Heart right ventricle (tissue), 16 donors: Measurements from ENCODE around the gene TNFRSF4. TPM values are rescaled to one million over a fixed set of nuclear protein-coding genes. Genes with fewer than 3 reads are reported as not detected.
A peak's percentile ranks its signal among the peaks of the same experiment; 100 is the strongest.

Experiments
- ATAC-seq, 8 donors: fragments of 200-7000 bp; cut with Tn5 transposase; one replicate each; pipeline ENCODE4 v1.9.1; 2020; ENCODE audit warnings: mild to moderate bottlenecking in 8 of 8, moderate library complexity in 8 of 8, moderate number of reproducible peaks in 1 of 8
- DNase-seq, 2 donors: peaks; one replicate each; pipeline ENCODE4 v3.0.0-alpha.2; 2020
- H3K27ac ChIP-seq, 10 donors: fragments of 200-600 bp; sonication (generic) in 2 of 10; one replicate each; pipeline versions ENCODE4 v1.5.0 to v1.8.0; 2020 to 2022; ENCODE audit warnings: mild to moderate bottlenecking in 3 of 10
- H3K27me3 ChIP-seq, 7 donors: fragments of 200-600 bp; one replicate each; pipeline ENCODE4 v1.8.0; 2021 to 2022; ENCODE audit warnings: mild to moderate bottlenecking in 2 of 7
- H3K36me3 ChIP-seq, 9 donors: fragments of 200-600 bp; sonication (generic) in 1 of 9; one replicate each; pipeline versions ENCODE4 v1.5.0 to v1.8.0; 2020 to 2022; ENCODE audit warnings: mild to moderate bottlenecking in 2 of 9
- H3K4me1 ChIP-seq, 9 donors: fragments of 200-600 bp; sonication (generic) in 1 of 9; one replicate each; pipeline versions ENCODE4 v1.5.0 to v1.8.0; 2020 to 2022; ENCODE audit warnings: mild to moderate bottlenecking in 4 of 9
- H3K4me3 ChIP-seq, 10 donors: fragments of 200-600 bp; sonication (generic) in 2 of 10; one replicate each; pipeline versions ENCODE4 v1.5.0 to v1.8.0; 2020 to 2022; ENCODE audit warnings: mild to moderate bottlenecking in 7 of 10, moderate library complexity in 2 of 10
- H3K9me3 ChIP-seq, 11 donors: fragments of 200-600 bp in 10 of 11; sonication (generic) in 2 of 11; one replicate each; pipeline versions ENCODE4 v1.5.0 to v1.8.0; 2013 to 2022; ENCODE audit warnings: mild to moderate bottlenecking in 2 of 11, control low read depth in 1 of 11, moderate library complexity in 1 of 11
- CTCF ChIP-seq, 9 donors: fragments of 200-600 bp; sonication (generic) in 2 of 9; IDR thresholded peaks; one replicate each; pipeline versions ENCODE4 v1.5.0 to v1.8.0; 2021 to 2022; ENCODE audit warnings: antibody characterized with exemption in 9 of 9, mild to moderate bottlenecking in 5 of 9, moderate library complexity in 1 of 9
- WGBS, 2 donors: extraction: QIAGEN DNeasy Blood & Tissue Kit; methylation state at CpG; one replicate each; pipeline ENCODE4 v1.1.7; 2013; ENCODE audit warnings: inconsistent platforms in 1 of 2; 5-methylcytosine and 5-hydroxymethylcytosine counted together
- intact Hi-C, 10 donors: fragments of 100-400 bp; cut with DNase I; formaldehyde crosslinking; loops; one replicate each; pipeline versions ENCODE4 v1.11.1 to v1.14.2; 2022
- polyA plus RNA-seq, 2 donors: library from polyadenylated mRNA; stranded (reverse); fragments of 200-250 nt; gene quantifications; one replicate each; pipeline ENCODE4 v1.2.3, GENCODE V29; 2013
- total RNA-seq, 10 donors: library from RNA; stranded (reverse); fragmentation: NEBNext Ultra II Directional in 3 of 10; extraction: Animal tissue kit (Norgen Biotek cat#: 25700) in 3 of 10; gene quantifications; one replicate each; pipeline versions ENCODE4 v1.2.1 to v1.2.4, GENCODE V29; 2021 to 2023
- donor health status: Arrhythmogenic right ventricular cardiomyopathy.
- donor health status: ischemic (EF 13 %, LVEDD 7.1; RV severe dilation, severe dysfunction).
- donor health status: healthy with polysubstance abuse.
- donor health status: DM: no; HTN: yes; CAD: no.
- donor health status: DM: no; HTN: no; CAD: no.
- donor health status: ischemic (EF 25% LVEDD 6.9; RV normal size, moderate dysfunction).
- donor health status: ischemic (EF 25% LVEDD 5.7; RV mildly dilated, moderate dysfunction).
- donor health status: healthy.
- donor health status: DM: yes; HTN: yes; CAD: no.
- donor health status: Ischemic cardiomyopathy.
- donor health status: ischemic (EF 35%, LVEDD 5.7; RV mildly dilated, moderate dysfunction).
- donor health status: nonischemic (EF 11% LVEDD 7.7; RV severe dilation, severe dysfunction).
- donor health status: DM: yes; HTN: yes; CAD: no.
- donor health status: PGD.
- donor health status: ischemic (EF 29% LVEDD 5.4; RV normal size, mild dysfunction).
- donor health status: nonischemic (EF 23%, LVEDD 6.1; RV moderate dilation, normal function).

Gene TNFRSF4
- total and polyA plus RNA-seq, 12 donors = 0.52 to 24.8 (median 5.0) TPM

GRCh38 chr1:1259951-1260600 lies 46.1 kb upstream of the TNFRSF4 start:
- DNase-seq (peak; percentile 48 to 58), ATAC-seq (peak in 7 of 8 donors; percentile 31 to 75 (median 53))
- intact Hi-C loops = no loop called here
- Histone ChIP-seq H3K4me3 (no peak overlapping the region), H3K27me3 (no peaks in the 10 kb centered on the region), H3K4me1 (peaks cover 0 to 35% (median 22%) of the 10 kb centered on the region in 9 donors), H3K36me3 (peaks cover 4 to 88% (median 37%) of the 10 kb centered on the region in 9 donors), H3K27ac (peak overlapping the region in 3 of 10 donors; percentile 24 to 56 (median 49)), H3K9me3 (no peaks in the 10 kb centered on the region)
- TF ChIP-seq CTCF (IDR thresholded peaks at IDR 0.05) = no peak
- WGBS, 2 donors = 75 to 81% methylated on average over 26 of the region's 26 CpGs

- 94 to 95% methylated on average over 18 of the region's 18 CpGs for WGBS, 2 donors
- ATAC-seq (peak in 2 of 8 donors; percentile 4 to 6), DNase-seq (no peak)
- no peaks in the 10 kb centered on the region for H3K27me3 ChIP-seq
- H3K4me3 ChIP-seq = no peak overlapping the region
- peaks cover 4 to 88% (median 41%) of the 10 kb centered on the region in 9 donors for H3K36me3 ChIP-seq
- H3K4me1 ChIP-seq = peaks cover 0 to 35% (median 22%) of the 10 kb centered on the region in 9 donors
- intact Hi-C loops = no loop called here
- H3K9me3 ChIP-seq = no peaks in the 10 kb centered on the region
- no peak for TF ChIP-seq CTCF (IDR thresholded peaks at IDR 0.05)
- no peak overlapping the region for H3K27ac ChIP-seq
Measured at GRCh38 chr1:1259540-1259939, 45.6 kb upstream of the TNFRSF4 start.

- ATAC-seq = peak in 2 of 8 donors; percentile 10 to 17
- Histone ChIP-seq H3K36me3 (peaks cover 4 to 88% (median 41%) of the 10 kb centered on the region in 9 donors), H3K27ac (no peak overlapping the region), H3K4me3 (no peak overlapping the region), H3K4me1 (peaks cover 0 to 35% (median 22%) of the 10 kb centered on the region in 9 donors), H3K9me3 (no peaks in the 10 kb centered on the region), H3K27me3 (no peaks in the 10 kb centered on the region)
- DNase-seq = no peak
- WGBS, 2 donors = 95 to 96% methylated on average over 22 of the region's 22 CpGs
- intact Hi-C loops = no loop called here
- TF ChIP-seq CTCF (IDR thresholded peaks at IDR 0.05) = no peak
Measured at GRCh38 chr1:1259119-1259488, 45.2 kb upstream of the TNFRSF4 start.

- TF ChIP-seq CTCF (IDR thresholded peaks at IDR 0.05) = no peak
- intact Hi-C loops = no loop called here
- Histone ChIP-seq H3K27me3 (no peaks in the 10 kb centered on the region), H3K4me3 (no peak overlapping the region), H3K27ac (no peak overlapping the region), H3K36me3 (peaks cover 0 to 88% (median 37%) of the 10 kb centered on the region in 9 donors), H3K4me1 (peaks cover 0 to 29% (median 21%) of the 10 kb centered on the region in 9 donors), H3K9me3 (no peaks in the 10 kb centered on the region)
- DNase-seq (no peak), ATAC-seq (no peak)
- WGBS, 2 donors = 93 to 95% methylated on average over 29 to 31 of the region's 31 CpGs
Measured at GRCh38 chr1:1256956-1257871, 43.3 kb upstream of the TNFRSF4 start.
